GM23248 (cell line): Measurements from ENCODE around the gene ERG. TPM values are rescaled to one million over a fixed set of nuclear protein-coding genes. Genes with fewer than 3 reads are reported as not detected.

Experiments
- DNase-seq: peaks from one replicate; pipeline ENCODE4 v3.0.0-alpha.2; 2015
- H2AFZ ChIP-seq: fragments of 200-600 bp; sonication (generic); 2 replicates; pipeline ENCODE4 v1.6.1; 2016; ENCODE audit warnings: antibody characterized with exemption
- H3F3A ChIP-seq: fragments of 200-600 bp; sonication (generic); 2 replicates; pipeline ENCODE4 v1.6.1; 2016; ENCODE audit warnings: mild to moderate bottlenecking, antibody characterized with exemption, mixed run types; ENCODE audit not compliant: insufficient read depth
- H3K27ac ChIP-seq: fragments of 200-600 bp; sonication (generic); 2 replicates; pipeline ENCODE4 v1.5.1; 2016; ENCODE audit warnings: mild to moderate bottlenecking
- H3K27me3 ChIP-seq: fragments of 200-600 bp; sonication (generic); replicated peaks from 2 replicates; pipeline ENCODE4 v1.6.1; 2016; ENCODE audit warnings: mild to moderate bottlenecking; ENCODE audit not compliant: insufficient read depth
- H3K36me3 ChIP-seq: fragments of 200-600 bp; sonication (generic); 2 replicates; pipeline ENCODE4 v1.6.1; 2016; ENCODE audit warnings: low read depth, mild to moderate bottlenecking
- H3K4me1 ChIP-seq: fragments of 200-600 bp; sonication (generic); 2 replicates; pipeline ENCODE4 v1.6.1; 2016; ENCODE audit warnings: mild to moderate bottlenecking; ENCODE audit not compliant: insufficient read depth
- H3K4me2 ChIP-seq: fragments of 200-600 bp; sonication (generic); one replicate; pipeline ENCODE4 v1.6.1; 2016; ENCODE audit warnings: mild to moderate bottlenecking; ENCODE audit not compliant: unreplicated experiment
- H3K4me3 ChIP-seq: fragments of 200-600 bp; sonication (generic); 2 replicates; pipeline ENCODE4 v1.5.1; 2016; ENCODE audit warnings: mild to moderate bottlenecking
- H3K79me2 ChIP-seq: fragments of 200-600 bp; sonication (generic); 2 replicates; pipeline ENCODE4 v1.6.1; 2016; ENCODE audit warnings: mild to moderate bottlenecking; ENCODE audit not compliant: insufficient read depth
- H3K9ac ChIP-seq: fragments of 200-600 bp; sonication (generic); 2 replicates; pipeline ENCODE4 v1.6.1; 2016; ENCODE audit warnings: mild to moderate bottlenecking
- H3K9me2 ChIP-seq: fragments of 200-600 bp; sonication (generic); 2 replicates; pipeline ENCODE4 v1.6.1; 2016; ENCODE audit warnings: mixed run types, mild to moderate bottlenecking, moderate library complexity; ENCODE audit not compliant: insufficient read depth
- H3K9me3 ChIP-seq: fragments of 200-600 bp; sonication (generic); one replicate; pipeline ENCODE4 v1.6.1; 2017; ENCODE audit warnings: low read depth
- H4K20me1 ChIP-seq: fragments of 200-600 bp; sonication (generic); 2 replicates; pipeline ENCODE4 v1.6.0; 2016; ENCODE audit not compliant: insufficient read depth
- EZH2 ChIP-seq: fragments of 200-600 bp; sonication (generic); IDR thresholded peaks from 2 replicates; pipeline ENCODE4 v1.6.1; 2018; ENCODE audit warnings: antibody characterized with exemption, mild to moderate bottlenecking; ENCODE audit not compliant: insufficient read depth, poor library complexity, severe bottlenecking
- EZH2phosphoT487 ChIP-seq: fragments of 200-600 bp; sonication (generic); IDR thresholded peaks from 2 replicates; pipeline ENCODE4 v1.6.1; 2018; ENCODE audit warnings: antibody characterized with exemption, moderate library complexity, mild to moderate bottlenecking, low read depth; ENCODE audit not compliant: insufficient read depth
- WGBS, 2 experiments: methylation state at CpG; one replicate each; pipeline ENCODE4 v1.1.6; 2015 to 2017; ENCODE audit warnings: low lambda C conversion rate in 2 of 2, low coverage in 1 of 2; ENCODE audit errors: missing lambda C conversion rate in 2 of 2; 5-methylcytosine and 5-hydroxymethylcytosine counted together
- in situ Hi-C: fragments of 300-500 bp; cut with MboI; formaldehyde crosslinking; loops from 2 replicates; pipeline ENCODE4 v1.15.0; 2020
- polyA plus RNA-seq: library from polyadenylated mRNA; unstranded; fragments of >200 nt; fragmentation: Nextera tagmentation; extraction: Ambion mirVana; gene quantifications from 2 replicates; pipeline ENCODE4 v1.2.1, GENCODE V29; 2016
- total RNA-seq: library from RNA; depleted of rRNA; stranded (reverse); fragments of >200 nt; shearing (Covaris generic); gene quantifications from 2 replicates; pipeline ENCODE4 v1.2.3, GENCODE V29; 2014

The ERG gene
- total and polyA plus RNA-seq, 2 experiments from 2014 or later, result 0.76 to 1.3 TPM

- H3K27ac ChIP-seq, result no peak overlapping the region
- H2AFZ ChIP-seq, result no peak overlapping the region
- H3K4me3 ChIP-seq, result no peak overlapping the region
- H3K79me2 ChIP-seq, result no peaks in the 10 kb centered on the region
- H3K27me3 ChIP-seq, result no peaks in the 10 kb centered on the region
- H3K36me3 ChIP-seq, result no peaks in the 10 kb centered on the region
- DNase-seq, result peak; percentile 59
- H3K9me3 ChIP-seq, result no peaks in the 10 kb centered on the region
- H3K9me2 ChIP-seq, result no peaks in the 10 kb centered on the region
- peaks cover 38% of the 10 kb centered on the region for H3K4me1 ChIP-seq
- H3K9ac ChIP-seq, result no peak overlapping the region
- WGBS, 2 experiments, result 68 to 72% methylated on average over 11 of the region's 11 CpGs
- no peaks in the 10 kb centered on the region for H4K20me1 ChIP-seq
- no peak overlapping the region for H3K4me2 ChIP-seq
- in situ Hi-C loops, result no loop called here
- H3F3A ChIP-seq, result peaks cover 17% of the 10 kb centered on the region
- no peak for TF ChIP-seq EZH2
- no peak for TF ChIP-seq EZH2phosphoT487
Observed at GRCh38 chr21:38438462-38438893, 59.8 kb downstream of the ERG start.

- H3K4me1 ChIP-seq, result peaks cover 38% of the 10 kb centered on the region
- no peaks in the 10 kb centered on the region for H3K79me2 ChIP-seq
- H3K36me3 ChIP-seq, result no peaks in the 10 kb centered on the region
- TF ChIP-seq EZH2, result no peak
- TF ChIP-seq EZH2phosphoT487, result no peak
- no peaks in the 10 kb centered on the region for H3K27me3 ChIP-seq
- H3K4me3 ChIP-seq, result no peak overlapping the region
- H4K20me1 ChIP-seq, result no peaks in the 10 kb centered on the region
- no peaks in the 10 kb centered on the region for H3K9me2 ChIP-seq
- H2AFZ ChIP-seq, result no peak overlapping the region
- H3K4me2 ChIP-seq, result no peak overlapping the region
- in situ Hi-C loops, result no loop called here
- no peak overlapping the region for H3K9ac ChIP-seq
- DNase-seq, result peak; percentile 7
- peaks cover 17% of the 10 kb centered on the region for H3F3A ChIP-seq
- H3K9me3 ChIP-seq, result no peaks in the 10 kb centered on the region
- WGBS, 2 experiments, result 65 to 74% methylated on average over 4 of the region's 4 CpGs
- H3K27ac ChIP-seq, result no peak overlapping the region
Observed at GRCh38 chr21:38436341-38436740, 61.9 kb downstream of the ERG start.

GRCh38 chr21:38434913-38435533, 63.3 kb downstream of the ERG start:
- H3K9me3 ChIP-seq, result no peaks in the 10 kb centered on the region
- H3K4me1 ChIP-seq, result peaks cover 28% of the 10 kb centered on the region
- H2AFZ ChIP-seq, result peak overlapping the region; percentile 92
- no peaks in the 10 kb centered on the region for H4K20me1 ChIP-seq
- no peaks in the 10 kb centered on the region for H3K79me2 ChIP-seq
- DNase-seq, result peak; percentile 83
- H3K4me3 ChIP-seq, result peak overlapping the region; percentile 74
- H3K9ac ChIP-seq, result peak overlapping the region; percentile 77
- H3K4me2 ChIP-seq, result peak overlapping the region; percentile 94
- TF ChIP-seq EZH2phosphoT487 (no peak), EZH2 (no peak)
- H3K9me2 ChIP-seq, result no peaks in the 10 kb centered on the region
- peaks cover 13% of the 10 kb centered on the region; the same call in 1 of the 2 replicates for H3F3A ChIP-seq
- H3K36me3 ChIP-seq, result no peaks in the 10 kb centered on the region
- H3K27ac ChIP-seq, result peak overlapping the region; percentile 47
- H3K27me3 ChIP-seq, result no peaks in the 10 kb centered on the region
- WGBS, 2 experiments, result 4 to 5% methylated on average over 8 of the region's 8 CpGs
- in situ Hi-C loops, result no loop called here

DNA sequence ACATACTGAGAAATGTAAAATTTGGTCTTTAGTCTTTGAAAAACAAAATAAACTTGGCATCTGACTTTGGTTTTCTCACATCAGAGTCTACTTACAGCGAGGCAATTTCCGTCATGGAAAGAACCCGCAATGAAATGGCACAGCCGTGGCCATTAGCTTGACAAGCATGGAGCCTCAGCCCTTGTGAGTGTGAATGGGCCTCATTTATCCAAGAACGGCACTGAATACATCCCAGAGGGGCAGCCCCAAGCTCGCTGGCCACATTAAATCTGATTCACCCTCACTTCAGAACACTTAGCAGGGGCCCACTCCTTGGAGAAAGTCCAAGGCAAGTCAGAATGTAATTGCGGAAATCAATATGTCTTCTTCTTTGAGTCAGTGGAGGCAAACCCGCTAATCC, 64.8 kb downstream of the ERG start:
- H3K79me2 ChIP-seq, result no peaks in the 10 kb centered on the region
- no peak overlapping the region for H3K27ac ChIP-seq
- peaks cover 10% of the 10 kb centered on the region; the same call in 1 of the 2 replicates for H3F3A ChIP-seq
- no peaks in the 10 kb centered on the region for H3K9me3 ChIP-seq
- in situ Hi-C loops, result no loop called here
- no peak overlapping the region for H2AFZ ChIP-seq
- H3K4me2 ChIP-seq, result no peak overlapping the region
- no peaks in the 10 kb centered on the region for H4K20me1 ChIP-seq
- 82 to 87% methylated on average over 8 of the region's 8 CpGs for WGBS, 2 experiments
- H3K9ac ChIP-seq, result no peak overlapping the region
- H3K27me3 ChIP-seq, result no peaks in the 10 kb centered on the region
- TF ChIP-seq EZH2phosphoT487, result no peak
- TF ChIP-seq EZH2, result no peak
- no peak overlapping the region for H3K4me3 ChIP-seq
- no peaks in the 10 kb centered on the region for H3K36me3 ChIP-seq
- H3K4me1 ChIP-seq, result peaks cover 16% of the 10 kb centered on the region; the same call in 1 of the 2 replicates
- DNase-seq, result no peak
- H3K9me2 ChIP-seq, result no peaks in the 10 kb centered on the region
